Smooth muscle cell (in vitro differentiated cells): Measurements from ENCODE around the gene GRP. TPM values are rescaled to one million over a fixed set of nuclear protein-coding genes. Genes with fewer than 3 reads are reported as not detected.

Source experiments
- DNase-seq: peaks from one replicate; lab custom pipeline; 2025; ENCODE audit not compliant: unreplicated experiment; lab: John Stamatoyannopoulos, UW
- H2AFZ ChIP-seq: fragments of 200-600 bp; sonication (generic); 2 replicates; pipeline ENCODE4 v1.6.0; 2016; ENCODE audit warnings: antibody characterized with exemption, low read depth, mild to moderate bottlenecking
- H3F3A ChIP-seq: fragments of 200-600 bp; sonication (generic); 2 replicates; pipeline ENCODE4 v1.6.0; 2017; ENCODE audit warnings: antibody characterized with exemption, low read depth
- H3K27ac ChIP-seq: fragments of 200-600 bp; sonication (generic); 2 replicates; pipeline ENCODE4 v1.5.1; 2016; ENCODE audit warnings: low read depth, mild to moderate bottlenecking
- H3K27me3 ChIP-seq: fragments of 200-600 bp; sonication (generic); 2 replicates; pipeline ENCODE4 v1.6.1; 2016; ENCODE audit warnings: low read depth, mild to moderate bottlenecking
- H3K36me3 ChIP-seq: fragments of 200-600 bp; sonication (generic); 2 replicates; pipeline ENCODE4 v1.5.1; 2016; ENCODE audit warnings: low read depth
- H3K4me1 ChIP-seq: fragments of 200-600 bp; sonication (generic); 2 replicates; pipeline ENCODE4 v1.5.1; 2016; ENCODE audit warnings: low read depth
- H3K4me2 ChIP-seq: fragments of 200-600 bp; sonication (generic); 2 replicates; pipeline ENCODE4 v1.6.0; 2016; ENCODE audit warnings: mild to moderate bottlenecking
- H3K4me3 ChIP-seq: fragments of 200-600 bp; sonication (generic); 2 replicates; pipeline ENCODE4 v1.5.1; 2016; ENCODE audit warnings: mild to moderate bottlenecking
- H3K79me2 ChIP-seq: fragments of 200-600 bp; sonication (generic); 2 replicates; pipeline ENCODE4 v1.6.0; 2016; ENCODE audit warnings: low read depth, mild to moderate bottlenecking
- H3K9ac ChIP-seq: fragments of 200-600 bp; sonication (generic); 2 replicates; pipeline ENCODE4 v1.6.0; 2016; ENCODE audit warnings: low read depth
- H3K9me3 ChIP-seq: fragments of 200-600 bp; sonication (generic); replicated peaks from 2 replicates; pipeline ENCODE4 v1.5.1; 2016; ENCODE audit warnings: low read depth
- H4K20me1 ChIP-seq: fragments of 200-600 bp; sonication (generic); 2 replicates; pipeline ENCODE4 v1.6.0; 2016; ENCODE audit warnings: low read depth
- WGBS: methylation state at CpG from one replicate; pipeline ENCODE4 v1.1.7; 2016; ENCODE audit warnings: low lambda C conversion rate; 5-methylcytosine and 5-hydroxymethylcytosine counted together
- polyA plus RNA-seq: library from polyadenylated mRNA; unstranded; fragments of >200 nt; fragmentation: Nextera tagmentation; extraction: Ambion mirVana; gene quantifications from 2 replicates; pipeline ENCODE4 v1.2.1, GENCODE V29; 2016
- total RNA-seq: library from RNA; depleted of rRNA; stranded (reverse); fragments of >200 nt; gene quantifications from 2 replicates; pipeline ENCODE4 v1.2.3, GENCODE V29; 2014
- TF ChIP-seq, protein P1 (sequence below): fragments of 200-600 bp; sonication (generic); IDR thresholded peaks from 2 replicates; pipeline ENCODE4 v1.5.1; 2017; ENCODE audit warnings: borderline replicate concordance, mild to moderate bottlenecking, antibody characterized with exemption; ENCODE audit not compliant: insufficient read depth, poor library complexity, severe bottlenecking

The GRP gene
- total and polyA plus RNA-seq, 2 experiments from 2014 or later = 1.0 TPM; not detected in 1

DNA sequence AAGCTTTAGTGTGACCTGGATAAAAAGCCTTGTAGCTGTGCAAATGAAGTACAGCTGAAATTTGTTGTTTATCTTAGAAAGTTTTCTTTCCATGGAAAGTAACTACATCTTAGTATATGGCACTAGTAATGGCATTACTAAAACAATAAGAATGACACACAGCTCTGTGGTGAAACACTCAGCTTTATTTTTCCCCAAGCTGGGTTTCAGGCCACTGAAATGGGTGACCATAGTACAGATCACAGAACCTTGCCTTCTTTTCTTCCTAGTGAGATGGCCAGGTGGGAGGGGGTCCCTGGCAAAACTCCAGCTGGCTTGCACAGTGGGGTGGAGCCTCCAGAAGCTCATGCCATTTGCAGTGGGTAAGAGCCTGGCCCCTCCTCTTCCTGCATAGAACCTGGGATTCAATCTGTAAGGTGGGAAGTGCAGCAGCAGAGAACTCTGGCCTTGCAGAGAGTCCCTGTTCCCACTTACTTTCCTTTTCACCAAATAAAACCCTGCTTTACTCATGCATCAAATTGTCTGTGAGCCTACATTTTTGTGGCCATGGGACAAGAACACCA, 17.6 kb upstream of the GRP start:
- Histone ChIP-seq H3K4me2 (no peak overlapping the region), H3F3A (no peaks in the 10 kb centered on the region), H3K79me2 (no peaks in the 10 kb centered on the region), H3K9ac (no peak overlapping the region), H3K9me3 (no peaks in the 10 kb centered on the region), H3K27me3 (peaks cover 27% of the 10 kb centered on the region), H3K36me3 (no peaks in the 10 kb centered on the region), H3K4me3 (no peak overlapping the region), H3K27ac (no peak overlapping the region), H4K20me1 (no peaks in the 10 kb centered on the region), H2AFZ (no peak overlapping the region), H3K4me1 (no peaks in the 10 kb centered on the region)
- no peak for DNase-seq
- TF ChIP-seq, protein P1, sequence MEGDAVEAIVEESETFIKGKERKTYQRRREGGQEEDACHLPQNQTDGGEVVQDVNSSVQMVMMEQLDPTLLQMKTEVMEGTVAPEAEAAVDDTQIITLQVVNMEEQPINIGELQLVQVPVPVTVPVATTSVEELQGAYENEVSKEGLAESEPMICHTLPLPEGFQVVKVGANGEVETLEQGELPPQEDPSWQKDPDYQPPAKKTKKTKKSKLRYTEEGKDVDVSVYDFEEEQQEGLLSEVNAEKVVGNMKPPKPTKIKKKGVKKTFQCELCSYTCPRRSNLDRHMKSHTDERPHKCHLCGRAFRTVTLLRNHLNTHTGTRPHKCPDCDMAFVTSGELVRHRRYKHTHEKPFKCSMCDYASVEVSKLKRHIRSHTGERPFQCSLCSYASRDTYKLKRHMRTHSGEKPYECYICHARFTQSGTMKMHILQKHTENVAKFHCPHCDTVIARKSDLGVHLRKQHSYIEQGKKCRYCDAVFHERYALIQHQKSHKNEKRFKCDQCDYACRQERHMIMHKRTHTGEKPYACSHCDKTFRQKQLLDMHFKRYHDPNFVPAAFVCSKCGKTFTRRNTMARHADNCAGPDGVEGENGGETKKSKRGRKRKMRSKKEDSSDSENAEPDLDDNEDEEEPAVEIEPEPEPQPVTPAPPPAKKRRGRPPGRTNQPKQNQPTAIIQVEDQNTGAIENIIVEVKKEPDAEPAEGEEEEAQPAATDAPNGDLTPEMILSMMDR = no peak

DNA sequence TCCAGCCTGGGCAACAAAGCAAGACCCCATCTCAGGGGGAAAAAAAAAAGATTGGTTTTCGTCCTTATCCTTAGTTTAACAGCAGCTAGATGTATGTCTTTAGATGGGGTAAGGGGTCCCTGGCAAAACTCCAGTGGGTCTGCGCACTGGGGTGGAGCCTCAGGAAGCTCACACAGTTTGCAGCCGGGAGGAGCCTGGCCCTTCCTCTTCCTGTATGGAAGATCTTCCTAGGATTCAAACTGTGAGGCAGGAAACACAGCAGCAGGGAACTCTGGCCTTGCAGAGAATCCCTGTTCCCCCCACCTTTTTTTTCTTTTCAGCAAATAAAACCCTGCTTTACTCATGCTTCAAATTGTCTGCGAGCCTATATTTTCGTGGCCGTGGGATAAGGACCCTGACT, 12.5 kb upstream of the GRP start:
- no peaks in the 10 kb centered on the region for H3K9me3 ChIP-seq
- WGBS = 91% methylated on average over 6 of the region's 6 CpGs
- TF ChIP-seq, protein P1 = no peak

DNA sequence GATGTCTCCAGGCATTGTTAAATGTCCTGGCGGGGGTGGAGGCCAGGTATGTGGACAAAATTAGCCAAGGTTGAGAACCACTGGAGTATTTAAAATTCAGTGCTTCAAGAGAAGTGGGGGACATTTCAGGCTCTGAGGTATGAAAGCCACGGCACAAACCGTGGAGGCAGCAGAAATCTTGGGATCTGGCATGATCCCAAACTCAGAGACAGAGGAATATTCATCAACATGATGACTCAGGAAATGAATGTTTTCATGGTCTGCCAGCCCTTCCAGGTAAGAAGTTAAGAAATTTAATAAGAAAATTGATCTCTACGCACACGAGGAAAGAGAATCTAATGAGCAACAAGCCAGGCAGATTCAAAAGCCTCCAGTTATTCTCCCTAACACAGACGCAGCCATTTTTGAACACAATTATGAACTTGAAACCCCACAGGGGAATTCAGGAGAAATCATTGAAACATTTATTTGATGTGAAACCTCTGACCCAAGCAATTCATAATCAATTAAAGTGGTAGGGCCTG, 11.3 kb upstream of the GRP start:
- TF ChIP-seq, protein P1 = no peak
- H2AFZ ChIP-seq = no peak overlapping the region
- H3K79me2 ChIP-seq = no peaks in the 10 kb centered on the region
- no peak overlapping the region for H3K4me2 ChIP-seq
- no peak for DNase-seq
- no peak overlapping the region for H3K9ac ChIP-seq
- H3K27ac ChIP-seq = no peak overlapping the region
- no peaks in the 10 kb centered on the region for H3K9me3 ChIP-seq
- no peak overlapping the region for H3K4me3 ChIP-seq
- peaks cover 11% of the 10 kb centered on the region for H3K27me3 ChIP-seq
- no peaks in the 10 kb centered on the region for H3K36me3 ChIP-seq
- H4K20me1 ChIP-seq = no peaks in the 10 kb centered on the region
- no peaks in the 10 kb centered on the region for H3K4me1 ChIP-seq
- 85% methylated on average over 6 of the region's 6 CpGs for WGBS
- no peaks in the 10 kb centered on the region for H3F3A ChIP-seq

More for the DNA sequence above, 12.5 kb upstream of the GRP start:
- H3K36me3 ChIP-seq = no peaks in the 10 kb centered on the region
- no peak overlapping the region for H3K9ac ChIP-seq
- no peaks in the 10 kb centered on the region for H3K79me2 ChIP-seq
- H3K4me2 ChIP-seq = no peak overlapping the region
- H3K4me3 ChIP-seq = no peak overlapping the region
- DNase-seq = no peak
- H3F3A ChIP-seq = no peaks in the 10 kb centered on the region
- H2AFZ ChIP-seq = no peak overlapping the region
- H3K4me1 ChIP-seq = no peaks in the 10 kb centered on the region
- H3K27ac ChIP-seq = no peak overlapping the region
- no peaks in the 10 kb centered on the region for H4K20me1 ChIP-seq
- peaks cover 17% of the 10 kb centered on the region for H3K27me3 ChIP-seq

DNA sequence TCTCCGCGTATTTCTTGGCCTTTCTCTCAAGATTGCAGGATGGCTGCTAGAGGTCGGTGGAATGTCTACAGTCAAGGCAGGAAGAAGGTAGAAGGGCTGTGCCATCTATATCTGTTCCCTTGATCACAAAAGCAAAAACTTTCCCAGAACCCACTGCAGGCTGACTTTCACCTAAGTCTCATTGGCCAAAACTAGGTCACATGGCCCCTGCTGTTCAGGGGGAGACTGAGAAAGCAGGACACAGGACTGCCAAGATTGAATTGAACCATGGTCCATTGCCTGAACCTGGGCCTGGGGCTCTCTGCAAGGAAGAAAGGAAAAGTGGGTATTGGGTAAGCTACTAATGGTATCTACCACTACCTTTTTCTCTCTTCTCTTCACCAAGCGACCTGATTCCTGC, 9.7 kb upstream of the GRP start:
- H3K27me3 ChIP-seq = peaks cover 23% of the 10 kb centered on the region
- H3K9ac ChIP-seq = no peak overlapping the region
- no peaks in the 10 kb centered on the region for H3K9me3 ChIP-seq
- TF ChIP-seq, protein P1 = no peak
- no peak overlapping the region for H2AFZ ChIP-seq
- no peaks in the 10 kb centered on the region for H4K20me1 ChIP-seq
- 92% methylated on average over 4 of the region's 4 CpGs for WGBS
- no peak overlapping the region for H3K4me3 ChIP-seq
- no peak for DNase-seq
- no peaks in the 10 kb centered on the region for H3K36me3 ChIP-seq
- no peak overlapping the region for H3K4me2 ChIP-seq
- H3K79me2 ChIP-seq = no peaks in the 10 kb centered on the region
- H3F3A ChIP-seq = no peaks in the 10 kb centered on the region
- H3K27ac ChIP-seq = no peak overlapping the region
- no peaks in the 10 kb centered on the region for H3K4me1 ChIP-seq
